Measurements from ENCODE around the gene CRTAP.
"Not testable (repeated sequence)": the region's sequence is repeated elsewhere in the genome, so short reads cannot be mapped to it uniquely, and the experiment has no call there.

The CRTAP gene

DNA sequence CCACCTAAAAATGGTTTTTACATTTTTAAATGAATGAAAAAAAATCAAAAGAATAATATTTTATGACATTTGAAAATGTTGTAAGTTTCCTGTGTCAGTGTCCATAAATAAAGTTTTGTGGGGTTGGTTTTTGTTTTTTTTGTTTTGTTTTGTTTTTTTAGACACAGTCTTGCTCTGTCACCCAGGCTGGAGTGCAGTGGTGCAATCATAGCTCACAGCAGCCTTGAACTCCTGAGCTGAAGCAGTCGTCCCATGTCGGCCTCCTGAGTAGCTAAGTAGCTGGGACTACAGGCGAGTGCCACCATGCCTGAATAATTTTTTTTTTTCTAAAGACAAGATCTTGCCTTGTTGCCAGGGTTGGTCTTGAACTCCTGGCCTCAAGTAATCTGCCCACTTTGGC, 14.1 kb upstream of the CRTAP start:
- no peak for DNase-seq (ENCODE audit: low spot score)

- no peak for DNase-seq (ENCODE audit: low spot score)
These were observed 13.6 kb upstream of the CRTAP start for GRCh38 chr3:33100229-33100628.

- DNase-seq (ENCODE audit: low spot score), result no peak
These were observed 10.8 kb upstream of the CRTAP start for GRCh38 chr3:33103034-33103433.

DNA sequence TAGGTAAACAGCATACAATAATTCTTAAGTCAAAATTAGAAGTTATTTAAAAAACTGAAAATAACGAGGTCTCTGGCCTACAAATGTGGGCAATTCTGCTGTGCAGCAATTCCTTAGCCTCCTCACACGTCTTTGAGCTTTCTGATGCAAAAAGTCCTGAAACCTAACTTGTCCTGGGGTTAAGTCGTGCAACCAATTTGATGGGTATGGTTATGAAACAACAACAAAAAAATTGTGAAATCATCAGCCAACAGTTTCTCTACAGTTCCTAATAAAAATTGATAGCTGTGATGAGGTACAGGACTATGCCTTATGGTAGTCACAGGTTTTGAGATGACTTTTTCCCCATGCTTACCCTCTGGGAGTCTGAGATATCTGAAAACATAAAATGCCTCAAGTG, 10.3 kb upstream of the CRTAP start:
- no peak for DNase-seq (ENCODE audit: low spot score)

- no peak for DNase-seq (ENCODE audit: low spot score)
These were observed 9.0 kb upstream of the CRTAP start for GRCh38 chr3:33104803-33105202.

DNA sequence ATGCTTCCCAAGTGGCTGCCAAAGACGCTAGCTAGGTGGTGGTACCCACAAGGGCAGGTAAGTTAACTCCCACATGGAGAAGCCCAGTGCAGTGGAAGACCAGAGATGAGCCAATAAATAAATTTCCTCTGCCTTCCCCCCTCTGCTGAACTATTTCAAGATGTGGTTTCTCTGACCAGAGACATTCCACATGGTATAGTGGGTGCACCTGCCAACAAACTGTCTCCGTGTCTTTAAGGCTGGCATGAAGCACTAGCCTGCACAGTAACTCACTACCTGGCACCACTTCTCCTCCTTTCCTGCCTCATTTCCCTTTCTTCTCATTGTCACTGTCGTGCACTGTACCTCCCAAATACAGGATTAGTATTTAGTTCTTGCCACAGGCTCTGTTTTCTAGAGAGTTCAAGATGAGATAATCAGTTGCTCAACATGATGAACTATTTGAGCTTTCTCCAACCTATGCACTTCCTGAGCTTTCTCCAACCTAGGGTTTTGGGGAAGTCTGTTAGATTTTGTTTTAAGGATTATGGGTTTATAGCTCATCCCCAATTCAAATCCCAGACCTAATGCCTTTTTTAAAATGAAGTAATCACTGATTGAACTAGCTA, 8.4 kb upstream of the CRTAP start:
- DNase-seq (ENCODE audit: low spot score), result no peak

- DNase-seq (ENCODE audit: low spot score), result not testable (repeated sequence)
These were observed 7.0 kb upstream of the CRTAP start for GRCh38 chr3:33106854-33107253.

- no peak for DNase-seq (ENCODE audit: low spot score)
These were observed 2.2 kb upstream of the CRTAP start for GRCh38 chr3:33111581-33111980.

DNA sequence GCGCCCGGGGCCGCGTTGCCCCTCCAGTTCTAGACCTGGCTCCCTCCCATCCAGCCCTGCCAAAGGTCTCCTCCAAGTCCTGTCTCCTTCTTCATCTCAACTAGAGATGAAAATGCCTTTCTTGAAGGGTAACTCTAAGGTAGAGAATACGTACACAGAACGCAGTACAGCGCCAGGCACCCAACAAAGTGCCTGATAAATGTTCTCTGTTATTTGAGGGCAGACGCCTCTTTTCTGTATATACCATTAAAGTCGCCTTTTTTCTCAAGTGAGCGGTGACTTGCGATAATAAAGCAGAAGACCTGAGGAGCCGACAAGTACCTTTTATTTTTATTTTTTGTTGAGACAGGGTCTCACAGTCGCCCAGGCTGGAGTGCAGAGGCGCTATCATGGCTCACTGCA, 809 bp downstream of the CRTAP start:
- DNase-seq (ENCODE audit: low spot score), result no peak

GRCh38 chr3:33115024-33115768, 1.4 kb downstream of the CRTAP start:
- DNase-seq (ENCODE audit: low spot score), result peak; percentile 75

GRCh38 chr3:33117461-33117860, 3.6 kb downstream of the CRTAP start:
- no peak for DNase-seq (ENCODE audit: low spot score)

GRCh38 chr3:33119891-33120290, 6.1 kb downstream of the CRTAP start:
- no peak for DNase-seq (ENCODE audit: low spot score)

DNA sequence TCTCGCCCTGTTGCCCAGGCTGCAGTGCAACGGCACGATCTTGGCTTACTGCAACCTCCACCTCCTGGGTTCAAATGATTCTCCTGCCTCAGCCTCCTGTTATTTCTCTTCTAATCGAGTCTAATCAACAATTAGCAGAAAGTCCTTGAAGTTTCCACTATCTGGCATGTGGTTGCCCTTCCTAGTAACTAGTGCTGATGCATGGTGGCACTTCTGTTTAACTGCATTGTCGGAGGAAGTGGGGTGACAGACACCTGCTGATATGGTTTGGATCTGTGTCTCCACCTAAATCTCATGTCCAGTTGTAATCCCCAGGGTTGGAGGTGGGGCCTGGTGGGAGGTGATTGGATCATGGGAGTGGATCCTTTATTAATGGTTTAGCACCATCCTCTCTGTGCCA, 9.2 kb downstream of the CRTAP start:
- DNase-seq (ENCODE audit: low spot score), result no peak

DNA sequence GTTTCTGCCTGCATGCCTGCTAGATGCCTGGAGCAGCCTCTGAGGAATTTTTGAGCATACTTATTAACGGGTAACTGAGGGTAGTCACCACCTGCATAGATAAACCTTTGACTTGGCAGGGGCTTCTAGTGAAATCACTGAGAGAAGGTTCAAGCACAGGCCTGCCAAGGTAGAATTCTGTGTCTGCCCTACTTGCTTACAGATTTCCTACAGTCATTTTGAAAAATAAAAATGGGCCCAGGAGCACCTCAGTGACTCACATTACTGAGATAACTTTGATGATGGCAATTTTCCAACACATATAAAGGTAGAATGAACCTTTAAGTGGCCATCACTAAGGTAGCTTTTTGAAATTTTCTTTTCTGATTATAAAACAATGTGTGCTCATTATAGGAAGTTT, 10.8 kb downstream of the CRTAP start:
- DNase-seq (ENCODE audit: low spot score), result no peak

GRCh38 chr3:33125840-33126239, 12.0 kb downstream of the CRTAP start:
- DNase-seq (ENCODE audit: low spot score), result no peak

DNA sequence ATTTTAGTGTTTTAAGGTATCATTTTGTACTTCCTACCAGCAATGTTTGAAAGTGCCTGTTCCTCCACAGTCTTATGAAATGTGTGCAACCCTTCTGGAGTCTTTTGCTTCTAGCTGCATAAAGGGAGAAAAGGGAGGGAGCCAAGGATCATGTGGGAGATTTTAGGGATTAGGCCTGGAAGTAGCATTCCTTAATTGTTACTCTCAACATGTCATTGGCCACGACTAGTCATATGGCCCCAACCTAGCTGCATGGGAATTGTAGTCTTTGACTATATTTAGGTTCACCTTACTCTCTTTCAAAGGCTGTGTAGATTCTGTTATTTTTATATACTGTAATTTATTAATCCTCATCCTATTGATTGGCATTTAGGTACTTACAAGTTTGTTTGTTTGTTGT, 14.9 kb downstream of the CRTAP start:
- peak; percentile 41 for DNase-seq (ENCODE audit: low spot score)

- DNase-seq (ENCODE audit: low spot score), result no peak
These were observed 16.3 kb downstream of the CRTAP start for GRCh38 chr3:33130144-33130543.

DNA sequence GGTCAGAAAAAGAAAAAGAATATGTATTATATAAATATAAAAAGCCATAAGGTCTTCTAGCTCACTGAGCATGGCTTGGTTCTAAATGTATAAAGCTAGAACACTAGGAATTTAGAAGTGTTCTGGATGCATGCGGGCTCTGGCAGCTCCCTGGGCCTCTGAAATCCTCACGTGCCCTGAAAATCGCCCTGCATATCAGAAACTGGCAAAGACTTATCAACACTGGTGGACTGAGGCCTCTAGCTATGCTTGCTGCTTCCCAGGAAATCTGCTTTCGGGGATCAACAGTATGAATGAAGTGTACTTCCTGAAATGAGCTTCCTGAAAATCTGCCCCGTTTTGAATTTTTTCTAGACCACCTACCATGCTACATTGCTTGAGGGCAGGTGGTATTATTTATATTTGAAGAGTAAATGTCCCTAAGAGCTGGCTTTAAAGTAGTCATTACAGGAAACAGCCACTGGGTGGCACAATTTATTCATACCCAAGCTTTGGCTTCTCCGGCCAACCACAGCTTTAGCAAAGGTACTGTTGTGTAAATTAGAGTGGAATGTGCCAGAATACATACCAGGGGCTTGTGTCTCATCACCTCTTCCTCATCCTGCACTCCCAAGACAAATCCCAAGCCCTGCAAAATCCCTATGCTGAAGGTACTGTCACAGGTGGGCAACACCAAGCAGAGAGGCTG, 17.7 kb downstream of the CRTAP start:
- DNase-seq (ENCODE audit: low spot score), result peak; percentile 69

- no peak for DNase-seq (ENCODE audit: low spot score)
These were observed 18.2 kb downstream of the CRTAP start for GRCh38 chr3:33132019-33132360.

DNA sequence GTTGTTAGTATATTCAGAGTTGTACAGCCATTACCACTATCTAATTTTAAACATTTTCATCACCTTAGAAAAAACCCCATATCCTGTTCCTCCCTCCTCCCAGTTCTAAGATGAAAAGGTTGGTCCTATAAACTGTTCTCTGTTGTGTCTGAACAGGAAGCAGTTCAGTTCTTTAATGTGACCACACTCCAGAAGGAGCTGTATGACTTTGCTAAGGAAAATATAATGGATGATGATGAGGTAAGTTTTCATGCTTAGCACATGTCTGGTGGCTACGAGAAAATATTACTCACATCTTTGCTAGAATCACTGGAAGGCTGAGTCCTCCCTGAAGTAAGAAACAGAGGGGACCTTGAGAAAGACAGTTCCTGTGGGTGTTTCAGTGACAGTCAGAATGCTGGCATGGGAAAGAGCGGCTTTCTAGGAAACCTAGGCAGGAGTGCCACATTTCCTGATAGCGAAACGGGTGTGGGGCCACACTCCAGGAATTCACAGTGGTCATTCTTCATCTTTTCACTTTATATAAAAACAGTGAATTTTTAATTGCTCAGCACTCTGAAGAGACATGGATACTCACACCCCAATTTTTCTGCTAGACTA, 20.3 kb downstream of the CRTAP start:
- DNase-seq (ENCODE audit: low spot score), result no peak

DNA sequence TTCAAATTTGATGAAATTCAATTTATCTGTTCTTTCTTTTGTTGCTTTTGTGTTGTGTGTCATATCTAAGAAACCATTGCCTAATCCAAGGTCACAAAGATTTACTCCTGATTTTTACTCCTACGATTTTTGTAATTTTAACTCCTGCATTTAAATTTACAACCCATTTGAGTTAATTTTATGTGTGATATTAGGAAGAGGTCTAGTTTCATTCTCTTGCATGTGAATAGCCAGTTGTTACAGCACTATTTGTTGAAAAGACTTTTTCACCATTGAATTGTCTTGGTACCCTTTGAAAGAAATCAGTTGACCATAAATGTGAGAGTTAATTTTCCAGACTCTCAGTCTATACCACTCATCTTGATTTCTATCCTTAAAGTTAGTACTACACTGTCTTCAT, 23.9 kb downstream of the CRTAP start:
- no peak for DNase-seq (ENCODE audit: low spot score)

GRCh38 chr3:33139006-33139623, 25.3 kb downstream of the CRTAP start:
- DNase-seq (ENCODE audit: low spot score), result not testable (repeated sequence)

GRCh38 chr3:33139996-33140395, 26.2 kb downstream of the CRTAP start:
- no peak for DNase-seq (ENCODE audit: low spot score)

Measured in AG08396 (cell line).